GM18867 (cell line): ENCODE measurements around the gene A4GNT.
A peak's percentile ranks its signal among the peaks of the same experiment; 100 is the strongest.
"Not testable (repeated sequence)": the region's sequence is repeated elsewhere in the genome, so short reads cannot be mapped to it uniquely, and the experiment has no call there.

Source experiments
- ATAC-seq: cut with Tn5 transposase; IDR thresholded peaks from one replicate; pipeline ENCODE4 v1.9.1; 2021; ENCODE audit warnings: mild to moderate bottlenecking, moderate library complexity; ENCODE audit not compliant: unreplicated experiment

Gene A4GNT

DNA sequence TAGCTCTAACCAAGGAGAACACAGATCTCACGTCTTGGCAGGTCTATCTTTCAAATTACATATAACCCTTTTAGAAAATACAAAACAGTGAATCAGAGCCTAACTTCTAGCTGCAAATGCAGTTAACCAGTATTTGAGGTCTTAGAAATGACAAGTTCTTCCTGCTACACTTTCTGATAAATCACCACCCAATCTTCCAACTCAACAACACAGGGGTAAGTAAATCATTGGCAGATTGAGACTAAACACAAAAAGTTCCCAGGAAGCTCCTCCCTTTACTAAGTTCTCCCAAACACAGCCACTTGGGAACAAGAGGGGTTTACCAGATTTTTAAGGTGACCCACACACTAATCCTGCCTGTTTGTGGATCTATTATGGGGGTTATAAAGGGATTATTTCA is at the start of gene A4GNT:
A4GNT (minus strand) TSS at position 152 of the 400 bp plus-strand sequence. CDS start 1,134 bp downstream, outside the sequence.
- ATAC-seq, result no peak

DNA sequence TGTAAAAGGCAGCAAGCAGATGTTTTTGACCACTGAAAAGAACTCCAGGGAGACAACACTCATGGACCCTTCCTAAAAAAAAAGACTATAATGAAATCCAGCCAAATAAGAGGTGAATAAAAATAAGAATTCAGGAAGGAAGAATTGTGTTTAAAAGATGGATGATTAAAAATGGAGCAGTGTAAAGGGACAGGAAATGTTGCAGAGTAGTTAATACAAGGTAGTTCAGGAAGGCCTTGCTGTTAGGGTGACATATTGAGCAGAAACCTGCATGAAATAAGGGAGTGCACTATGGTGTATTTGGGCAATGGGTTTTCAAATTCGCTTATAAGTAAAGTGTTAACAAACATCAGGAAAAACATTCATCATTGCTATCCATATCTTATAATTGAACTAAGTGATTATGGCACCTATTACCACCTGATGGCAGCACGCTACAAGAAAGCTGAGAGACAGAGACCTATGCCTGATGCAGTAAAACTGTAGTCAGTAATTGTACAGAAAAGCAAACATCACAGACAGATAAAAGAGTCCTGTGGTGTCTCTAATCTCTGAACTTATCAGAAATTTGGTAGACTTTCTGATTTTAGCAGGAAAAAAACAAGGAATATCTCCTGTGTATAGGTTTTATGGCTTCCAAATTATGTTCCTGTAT is 48.3 kb upstream of the A4GNT start:
- peak; percentile 75 for ATAC-seq

DNA sequence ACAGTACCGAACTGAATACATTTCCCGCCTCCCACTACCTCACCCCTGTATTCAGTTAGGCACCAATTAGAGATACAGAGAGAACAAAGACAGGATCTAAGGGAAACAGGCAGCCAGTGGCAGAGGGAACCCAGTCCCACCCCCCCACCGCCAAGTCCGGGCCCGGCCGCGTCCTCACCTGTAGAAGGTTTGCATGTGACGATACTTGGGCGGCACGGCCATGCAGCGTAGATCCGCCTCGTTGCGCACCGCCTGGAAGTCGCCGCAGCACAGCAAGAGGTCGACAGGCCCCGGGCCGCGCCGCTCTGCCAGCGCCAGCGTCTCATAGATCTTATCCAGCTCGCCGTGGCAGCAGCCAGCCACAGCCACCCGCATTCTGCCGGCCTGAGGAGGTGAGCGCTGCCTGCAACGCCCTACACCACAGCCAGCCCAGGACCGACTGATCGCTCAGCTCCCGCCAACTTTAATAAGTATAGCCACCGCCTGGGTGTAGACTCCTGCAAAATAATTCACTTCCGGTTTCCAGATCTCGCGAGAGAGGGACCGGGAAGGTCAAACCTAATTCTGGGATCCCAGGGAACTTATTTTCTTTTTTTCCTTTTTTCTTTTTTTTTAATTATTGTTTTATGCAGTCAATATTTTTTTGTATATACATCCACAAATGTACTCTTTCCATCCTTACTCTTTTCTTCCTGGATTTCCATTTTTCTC is 42.4 kb upstream of the A4GNT start, which contains the start of gene DBR1:
DBR1 (minus strand) TSS at position 501 of the 711 bp plus-strand sequence; CDS start at position 375, 126 bp downstream.
- ATAC-seq, result peak; percentile 94

DNA sequence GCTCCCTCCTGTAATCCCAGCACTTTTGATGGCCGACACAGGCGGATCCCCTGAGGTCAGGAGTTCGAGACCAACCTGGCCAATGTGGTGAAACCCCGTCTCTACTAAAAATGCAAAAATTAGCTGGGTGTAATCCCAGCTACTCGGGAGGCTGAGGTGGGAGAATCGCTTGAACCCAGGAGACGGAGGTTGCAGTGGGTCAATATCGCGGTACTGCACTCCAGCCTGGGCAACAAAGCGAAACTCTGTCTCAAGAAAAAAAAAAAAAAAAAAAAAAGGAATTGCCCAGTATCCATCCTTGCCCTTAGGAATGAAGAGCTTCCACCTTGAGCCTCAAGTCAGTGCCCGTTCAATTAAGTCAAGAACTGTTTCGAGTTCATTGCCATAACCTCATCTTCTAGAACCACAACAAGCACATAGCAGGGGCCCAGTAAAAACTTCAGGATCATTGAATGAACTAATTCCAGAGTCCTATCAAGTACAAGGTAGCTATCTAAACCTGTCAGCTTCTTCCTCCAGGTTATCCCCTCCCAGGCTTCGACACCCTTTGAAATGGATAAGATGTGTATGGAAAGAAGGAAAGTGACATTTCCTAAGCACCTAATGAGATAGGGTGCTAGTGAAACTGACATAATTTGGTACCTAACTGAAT is 41.7 kb upstream of the A4GNT start:
- no peak for ATAC-seq

DNA sequence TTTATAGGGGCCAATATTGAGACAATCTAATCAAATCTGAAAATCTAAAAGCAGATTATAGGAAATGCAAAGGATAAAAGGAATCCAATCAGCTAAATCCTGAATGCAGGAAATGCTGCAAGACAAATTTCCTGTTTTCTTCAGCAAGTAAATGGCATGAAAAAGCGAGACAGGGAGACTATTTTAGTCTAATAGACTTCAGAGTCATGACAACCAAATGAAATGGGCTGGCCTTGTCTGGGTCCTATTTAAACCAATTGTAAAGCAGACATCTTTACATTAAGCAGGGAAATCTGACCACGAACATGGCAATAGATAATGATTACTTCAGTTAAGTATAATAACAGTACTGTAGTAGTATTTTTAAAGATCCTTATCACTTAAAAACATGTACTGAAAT is 40.4 kb upstream of the A4GNT start:
- ATAC-seq, result no peak

DNA sequence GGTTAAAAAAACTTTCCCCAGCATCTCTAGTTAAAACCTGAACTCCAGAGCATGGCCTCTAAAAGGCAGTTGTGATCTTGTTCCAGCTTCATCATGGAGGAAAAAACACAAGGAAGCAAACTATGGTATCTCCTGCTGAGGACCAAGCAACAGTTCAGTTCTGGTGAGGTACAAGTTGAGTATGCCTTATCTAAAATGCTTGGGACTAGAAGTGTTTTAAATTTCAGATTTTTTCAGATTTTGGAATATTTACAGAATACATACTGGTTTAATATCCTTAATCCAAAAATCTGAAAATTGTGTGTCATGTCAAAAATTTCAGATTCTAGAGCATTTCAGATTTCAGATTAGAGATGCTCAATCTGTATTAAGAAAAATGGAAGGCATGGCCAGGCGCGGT is 32.9 kb upstream of the A4GNT start:
- no peak for ATAC-seq

DNA sequence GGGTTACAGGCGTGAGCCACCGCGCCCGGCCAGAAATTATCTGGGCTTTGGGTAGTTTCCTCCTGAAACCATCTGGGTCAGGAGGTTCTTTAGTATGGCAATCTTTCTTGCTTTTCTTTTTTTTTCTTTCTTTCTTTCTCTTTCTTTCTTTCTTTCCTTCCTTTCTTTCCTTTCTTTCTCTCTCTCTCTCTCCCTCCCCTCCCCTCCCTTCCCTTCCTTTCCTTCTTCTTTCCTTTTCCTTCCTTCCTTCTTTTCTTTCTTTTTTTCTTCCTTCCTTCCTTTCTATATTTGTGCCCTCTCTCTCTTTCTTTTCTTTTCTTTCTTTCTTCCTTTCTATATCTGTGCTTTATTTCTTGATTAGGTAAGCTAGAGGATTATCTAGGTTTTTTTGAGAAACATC is 25.6 kb upstream of the A4GNT start:
- no peak for ATAC-seq

DNA sequence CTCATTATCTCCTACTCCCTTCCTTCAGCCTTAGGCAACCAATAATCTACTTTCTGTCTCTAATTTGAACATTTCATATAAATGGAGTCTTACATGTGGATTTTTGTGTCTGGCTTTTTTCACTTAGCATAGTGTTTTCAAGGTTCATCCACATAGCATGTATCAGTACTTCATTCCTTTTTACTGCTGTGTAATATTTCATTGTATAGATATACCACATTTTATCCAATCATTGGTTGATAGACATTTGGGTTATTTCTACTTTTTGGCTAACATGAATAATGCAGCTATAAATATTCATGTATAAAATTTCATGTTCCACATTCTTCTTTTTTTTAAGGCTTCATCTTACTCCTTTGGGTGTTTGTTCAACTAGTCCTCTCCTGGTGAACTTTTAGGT is 22.3 kb upstream of the A4GNT start:
- no peak for ATAC-seq

DNA sequence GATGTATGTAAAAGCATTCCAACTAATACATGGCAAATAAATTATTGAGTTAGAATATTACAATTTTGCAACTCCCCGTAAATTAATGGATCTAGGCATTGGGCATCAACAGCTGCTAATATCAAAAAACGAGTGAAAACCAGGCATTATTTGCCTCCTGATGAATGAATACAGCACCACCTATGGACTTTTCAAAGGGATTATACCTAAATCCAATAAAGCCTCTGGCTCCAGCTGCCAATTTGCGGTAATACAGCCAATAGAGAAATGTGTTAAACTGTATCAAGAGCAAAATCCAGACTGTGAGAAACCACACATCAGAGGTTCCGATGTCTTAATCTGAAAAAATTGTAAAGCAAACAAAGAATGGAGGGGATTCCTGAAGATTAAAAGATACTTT is 16.3 kb upstream of the A4GNT start:
- ATAC-seq, result no peak

DNA sequence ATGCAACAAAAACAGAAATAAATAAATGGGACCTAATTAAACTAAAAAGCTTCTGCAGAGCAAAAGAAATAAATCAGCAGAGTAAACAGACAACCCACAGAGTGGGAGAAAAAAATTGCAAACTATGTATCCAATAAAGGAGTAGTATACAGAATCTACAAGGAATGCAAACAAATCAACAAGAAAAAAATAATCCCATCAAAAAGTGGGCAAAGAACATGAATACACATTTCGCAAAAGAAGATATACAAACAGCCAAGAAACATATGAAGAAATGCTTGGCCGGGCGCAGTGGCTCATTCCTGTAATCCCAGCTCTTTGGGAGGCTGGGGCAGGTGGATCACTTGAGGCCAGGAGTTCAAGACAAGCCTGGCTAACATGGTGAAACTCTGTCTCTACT is 10.0 kb upstream of the A4GNT start:
- ATAC-seq, result not testable (repeated sequence)

DNA sequence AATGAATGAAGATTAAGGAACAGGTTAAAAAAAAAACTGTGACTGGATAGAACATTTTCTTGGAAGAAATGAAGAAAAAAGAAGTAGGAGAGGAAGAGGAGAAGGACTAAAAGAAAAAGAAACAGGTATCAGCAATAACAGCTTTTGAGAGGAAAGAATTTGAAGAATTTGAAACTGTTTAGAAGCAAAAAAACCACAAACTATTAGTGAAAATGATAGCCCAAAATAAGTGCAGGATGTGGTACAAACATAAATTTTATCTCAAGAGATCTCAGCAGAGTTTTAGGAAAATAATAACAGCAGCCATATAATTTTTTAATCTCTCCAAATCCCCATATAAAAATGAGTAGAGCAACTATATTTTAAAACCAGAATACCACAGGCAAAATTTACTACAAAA is 8.8 kb upstream of the A4GNT start:
- no peak for ATAC-seq

DNA sequence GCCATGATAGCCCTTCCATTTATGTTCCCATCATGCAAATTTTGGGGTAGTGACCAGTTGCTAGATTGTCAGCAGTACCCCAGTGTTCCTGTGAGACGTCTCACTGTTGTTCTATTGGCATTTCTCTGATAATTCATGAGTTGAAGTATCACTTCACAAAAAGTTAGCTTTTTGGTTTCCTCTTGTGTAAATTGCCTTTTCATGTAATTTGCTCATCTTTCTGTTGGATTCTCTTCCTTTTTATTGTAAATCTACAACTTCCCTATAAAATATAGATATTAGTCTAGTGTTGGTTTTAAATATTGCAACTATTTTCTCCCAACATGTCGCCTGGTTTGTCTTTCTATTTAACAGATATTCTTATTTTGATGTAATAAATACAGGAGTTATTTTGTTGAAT is 7.5 kb upstream of the A4GNT start:
- no peak for ATAC-seq

DNA sequence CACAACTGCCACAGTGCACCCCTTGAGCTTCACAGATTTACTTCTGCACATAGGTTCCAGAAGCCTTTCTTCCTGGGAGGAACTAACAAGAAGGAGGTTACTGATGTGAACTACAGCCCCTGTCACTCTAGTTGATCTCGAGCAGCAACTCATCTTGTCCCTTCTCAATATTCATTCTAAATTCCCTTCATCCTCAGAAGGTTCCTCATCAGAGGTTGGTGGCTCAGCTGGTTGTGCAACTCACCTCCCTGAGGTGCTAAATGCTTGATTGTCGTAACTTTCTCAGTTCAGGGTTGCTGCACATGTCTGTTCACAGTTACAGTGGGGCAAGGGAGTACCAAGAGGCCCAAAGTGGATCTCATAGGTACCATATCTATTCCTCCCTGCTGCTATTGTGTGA is 5.7 kb upstream of the A4GNT start:
- ATAC-seq, result no peak

DNA sequence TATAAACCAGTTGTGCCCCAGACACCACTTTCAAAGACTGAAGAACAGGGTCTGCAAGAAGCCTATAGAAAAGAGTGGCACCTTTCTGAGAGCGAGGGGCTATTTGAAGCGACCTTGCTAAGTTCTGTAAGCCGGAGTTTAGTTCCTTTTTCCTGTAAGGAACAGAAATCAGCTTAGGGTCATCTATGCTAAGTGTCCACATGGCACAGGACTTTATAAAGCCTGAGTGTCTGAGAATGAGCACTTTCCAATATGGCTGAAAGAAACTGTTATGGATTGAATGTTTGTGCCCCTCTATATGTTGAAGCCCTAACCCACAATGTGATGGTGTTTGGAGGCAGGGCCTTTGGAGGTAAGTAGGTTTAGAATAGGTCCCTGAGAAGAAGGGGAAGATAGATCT is 4.0 kb upstream of the A4GNT start:
- ATAC-seq, result no peak

DNA sequence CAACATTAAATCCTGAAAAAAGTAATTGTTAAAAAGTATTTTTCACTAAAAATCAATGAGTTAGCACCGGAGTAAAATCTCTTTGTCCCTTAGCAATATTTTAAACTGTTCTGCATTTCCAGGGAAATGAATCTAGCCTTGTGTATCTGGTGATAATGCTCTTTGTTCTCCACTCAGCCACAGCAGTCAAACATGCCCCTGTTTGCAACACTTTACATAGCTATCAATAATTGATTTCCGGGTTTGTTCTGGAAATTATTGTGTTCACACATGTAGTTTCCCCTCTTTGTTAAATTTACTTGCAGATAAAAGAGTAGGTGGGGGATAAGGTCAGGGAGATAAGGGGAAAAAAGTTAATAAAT is 3.6 kb upstream of the A4GNT start:
- no peak for ATAC-seq

DNA sequence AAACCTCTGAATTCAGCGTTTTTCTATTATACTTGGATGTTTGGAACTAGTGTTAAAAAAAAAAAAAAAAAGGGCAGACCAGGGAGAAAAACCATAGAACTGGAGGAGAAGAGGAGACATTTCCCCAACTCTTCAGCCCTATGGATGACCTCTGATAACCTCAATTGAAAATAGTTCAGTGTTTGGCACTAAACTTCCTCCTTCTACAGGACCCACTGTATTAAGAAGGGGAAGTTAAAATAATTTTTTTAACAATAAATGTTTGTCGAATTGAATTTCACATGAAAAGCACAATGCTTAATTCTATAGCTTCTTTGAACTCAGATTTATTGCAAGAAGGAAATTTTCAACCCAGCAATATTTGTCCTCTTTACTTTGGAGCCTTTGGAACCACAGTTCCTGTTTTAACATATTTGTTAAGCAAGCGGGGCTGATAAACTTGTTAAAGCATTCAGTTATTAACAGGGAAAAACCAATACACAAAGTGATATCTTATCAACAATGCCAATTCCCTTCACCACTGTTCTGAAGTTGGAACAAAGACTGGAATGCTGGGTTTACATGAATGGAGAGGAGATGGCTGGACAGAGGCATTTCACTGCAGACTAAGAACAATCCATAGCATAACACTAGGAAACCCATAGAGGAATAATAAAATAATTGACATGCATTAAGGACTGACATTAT is 3.1 kb upstream of the A4GNT start:
- ATAC-seq, result no peak

DNA sequence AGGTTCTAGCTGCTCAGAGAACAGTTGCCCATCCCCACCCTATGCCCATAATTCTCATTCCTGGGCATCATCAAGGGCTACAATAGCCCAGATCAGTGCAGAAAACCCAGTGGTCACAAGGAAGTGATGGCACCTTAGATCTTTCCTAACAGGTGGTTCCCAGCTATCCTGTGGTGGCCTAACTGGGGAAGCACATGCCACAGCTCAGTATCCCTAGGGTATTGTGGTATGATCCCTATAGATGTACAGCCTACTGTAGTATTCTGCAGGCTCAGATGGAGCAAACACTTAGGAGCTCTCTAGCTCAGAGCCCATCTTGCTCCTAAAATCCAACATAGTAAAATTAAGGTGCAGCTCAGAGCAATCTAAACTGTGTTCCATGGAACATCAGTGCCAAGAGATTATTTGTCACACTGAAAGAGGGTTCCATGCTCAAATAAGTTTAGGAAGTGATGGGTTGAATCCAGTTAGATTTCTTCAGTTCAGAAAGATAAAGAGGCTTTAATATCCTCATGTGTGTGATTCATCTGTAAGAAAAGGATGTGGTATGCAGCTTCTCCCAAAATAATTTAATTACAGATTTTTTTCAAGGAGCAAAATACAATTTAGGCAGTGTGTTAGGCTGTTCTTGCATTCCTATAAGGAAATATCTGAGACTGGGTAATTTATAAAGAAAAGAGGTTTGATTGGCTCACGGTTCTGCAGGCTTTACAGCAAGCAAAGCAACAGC is 4.4 kb downstream of the A4GNT start:
- ATAC-seq, result no peak

DNA sequence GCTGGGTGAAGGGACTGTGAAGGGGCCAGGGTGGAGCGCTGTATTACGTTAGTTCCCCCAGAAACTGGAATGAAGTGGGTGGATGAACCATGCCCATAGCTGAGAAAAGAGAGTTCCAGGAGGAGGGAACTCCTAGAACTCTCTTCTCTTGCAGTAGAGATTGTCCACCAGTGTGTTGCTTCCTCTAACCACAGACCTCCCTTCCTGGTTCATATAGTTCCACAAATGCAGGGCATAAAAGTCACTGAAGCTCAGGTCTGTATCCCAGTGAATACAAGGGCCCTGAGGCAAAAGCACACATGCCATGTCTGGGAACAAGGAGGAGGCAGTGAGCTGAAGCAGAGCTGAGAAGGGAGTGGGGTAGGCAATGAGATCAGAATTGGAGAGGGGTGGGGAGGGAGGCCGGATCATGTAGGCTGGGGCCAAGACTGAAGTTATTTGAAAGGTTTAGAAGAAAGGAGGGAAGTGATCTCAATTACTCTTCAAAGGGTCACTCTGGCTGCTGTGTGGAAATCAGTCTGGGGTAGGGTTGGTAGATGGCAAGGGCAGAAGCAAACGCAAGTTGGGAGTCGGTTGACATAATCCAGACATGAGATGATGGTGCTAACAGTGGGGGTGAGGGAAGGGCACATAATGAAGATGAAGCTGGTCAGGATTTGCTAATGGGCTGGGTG is 6.5 kb downstream of the A4GNT start:
- ATAC-seq, result no peak

DNA sequence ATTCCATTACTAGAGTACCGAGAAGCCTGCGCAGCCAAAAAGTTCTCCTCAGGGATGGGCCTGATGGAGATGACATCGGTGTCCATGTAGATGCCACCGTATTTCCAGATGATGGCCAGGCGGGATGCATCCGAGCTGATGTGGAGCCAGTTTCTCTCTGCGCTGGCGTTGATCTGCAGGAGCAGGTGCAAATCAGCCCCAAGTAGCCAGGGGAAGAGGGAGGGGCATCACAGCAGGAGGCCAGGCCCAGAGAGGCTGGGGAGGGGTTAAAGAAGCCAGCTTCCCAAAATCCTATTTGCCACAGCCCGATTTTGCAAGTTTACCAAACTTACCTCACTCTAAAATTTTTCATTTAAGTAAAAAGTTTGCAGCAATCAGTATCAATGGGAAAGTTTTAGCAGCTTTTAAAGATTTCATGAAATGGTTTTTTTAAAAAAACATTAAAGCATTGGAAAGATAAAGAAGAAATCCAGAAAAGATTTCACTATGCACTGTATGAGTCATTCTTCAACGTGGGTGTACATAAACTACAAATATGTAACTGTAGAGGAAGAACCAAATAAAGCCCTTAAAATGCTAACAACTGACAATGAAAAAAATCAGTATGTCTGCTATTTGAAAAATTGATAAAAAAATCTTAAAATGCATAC is 7.4 kb downstream of the A4GNT start:
- no peak for ATAC-seq

DNA sequence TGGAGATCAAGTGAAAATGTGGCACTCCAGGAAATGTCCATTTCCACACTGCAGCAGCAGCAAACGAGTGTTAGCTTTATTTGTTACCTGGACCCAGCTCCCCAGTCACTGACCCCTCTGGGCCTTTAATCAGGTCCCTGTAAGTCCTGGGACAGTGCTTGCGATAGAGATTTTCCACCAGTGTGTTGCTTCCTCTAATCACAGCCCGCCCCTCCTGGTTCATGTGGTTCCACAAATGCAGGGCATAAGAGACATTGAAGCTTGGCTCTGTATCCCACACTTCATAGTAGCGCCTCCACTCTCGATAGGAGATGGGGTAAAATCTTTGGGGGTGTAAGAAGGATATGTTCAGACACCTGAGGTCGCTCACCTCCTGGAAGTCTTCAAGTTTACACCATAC is 8.0 kb downstream of the A4GNT start:
- no peak for ATAC-seq
